Measurements from ENCODE around the gene KCNC1. TPM values are rescaled to one million over a fixed set of nuclear protein-coding genes. Genes with fewer than 3 reads are reported as not detected.
A peak's percentile ranks its signal among the peaks of the same experiment; 100 is the strongest.

Gene KCNC1
- polyA plus RNA-seq, 4 donors: 0.13 to 1.3 TPM; not detected in 2

GRCh38 chr11:17788084-17788483, 53.5 kb downstream of the KCNC1 start:
- Histone ChIP-seq H3K9me3 (ENCODE audit: control insufficient read depth in 2 of 2, insufficient read depth in 1 of 2, low read depth in 1 of 2, low read length in 1 of 2) (no peaks in the 10 kb centered on the region), H3K36me3 (ENCODE audit: control insufficient read depth in 3 of 3, insufficient read depth in 2 of 3, low read depth in 1 of 3, low read length in 3 of 3) (peaks cover 0 to 11% (median 0%) of the 10 kb centered on the region in 3 donors), H3K4me3 (ENCODE audit: low read depth in 1 of 3, low read length in 3 of 3) (no peak overlapping the region), H3K27ac (ENCODE audit: low read depth in 1 of 3, low read length in 2 of 3) (no peak overlapping the region), H3K4me1 (ENCODE audit: control insufficient read depth in 3 of 3, insufficient read depth in 2 of 3, low read depth in 1 of 3, low read length in 2 of 3) (no peaks in the 10 kb centered on the region), H3K27me3 (ENCODE audit: control insufficient read depth in 3 of 3, insufficient read depth in 3 of 3, low read length in 3 of 3) (no peaks in the 10 kb centered on the region)
- FAIRE-seq: no peak
- DNase-seq: no peak
- WGBS, 3 donors: 92 to 97% (median 96%) methylated on average over 5 of the region's 5 CpGs

- H3K4me1 ChIP-seq (ENCODE audit: control insufficient read depth in 3 of 3, insufficient read depth in 2 of 3, low read depth in 1 of 3, low read length in 2 of 3): no peaks in the 10 kb centered on the region
- H3K27ac ChIP-seq (ENCODE audit: low read depth in 1 of 3, low read length in 2 of 3): no peak overlapping the region
- 72 to 87% (median 81%) methylated on average over 1 of the region's 1 CpG for WGBS, 3 donors
Measured at GRCh38 chr11:17790453-17790852, 55.9 kb downstream of the KCNC1 start.

GRCh38 chr11:17791144-17791543, 56.6 kb downstream of the KCNC1 start:
- H3K9me3 ChIP-seq (ENCODE audit: control insufficient read depth in 2 of 2, insufficient read depth in 1 of 2, low read depth in 1 of 2, low read length in 1 of 2): no peaks in the 10 kb centered on the region
- FAIRE-seq (no peak), DNase-seq (no peak)
- no peaks in the 10 kb centered on the region for H3K4me1 ChIP-seq (ENCODE audit: control insufficient read depth in 3 of 3, insufficient read depth in 2 of 3, low read depth in 1 of 3, low read length in 2 of 3)
- no peak overlapping the region for H3K27ac ChIP-seq (ENCODE audit: low read depth in 1 of 3, low read length in 2 of 3)
- H3K36me3 ChIP-seq (ENCODE audit: control insufficient read depth in 3 of 3, insufficient read depth in 2 of 3, low read depth in 1 of 3, low read length in 3 of 3): peaks cover 0 to 6% (median 0%) of the 10 kb centered on the region in 3 donors
- H3K27me3 ChIP-seq (ENCODE audit: control insufficient read depth in 3 of 3, insufficient read depth in 3 of 3, low read length in 3 of 3): no peaks in the 10 kb centered on the region
- no peak overlapping the region for H3K4me3 ChIP-seq (ENCODE audit: low read depth in 1 of 3, low read length in 3 of 3)

More at GRCh38 chr11:17790453-17790852, 55.9 kb downstream of the KCNC1 start:
- DNase-seq: peak in 1 of 2 donors; percentile 32
- no peaks in the 10 kb centered on the region for H3K27me3 ChIP-seq (ENCODE audit: control insufficient read depth in 3 of 3, insufficient read depth in 3 of 3, low read length in 3 of 3)
- H3K36me3 ChIP-seq (ENCODE audit: control insufficient read depth in 3 of 3, insufficient read depth in 2 of 3, low read depth in 1 of 3, low read length in 3 of 3): peaks cover 0 to 8% (median 0%) of the 10 kb centered on the region in 3 donors
- H3K9me3 ChIP-seq (ENCODE audit: control insufficient read depth in 2 of 2, insufficient read depth in 1 of 2, low read depth in 1 of 2, low read length in 1 of 2): no peaks in the 10 kb centered on the region
- no peak overlapping the region for H3K4me3 ChIP-seq (ENCODE audit: low read depth in 1 of 3, low read length in 3 of 3)
- FAIRE-seq: no peak

- no peak for FAIRE-seq
- H3K4me3 ChIP-seq (ENCODE audit: low read depth in 1 of 3, low read length in 3 of 3): no peak overlapping the region
- H3K27ac ChIP-seq (ENCODE audit: low read depth in 1 of 3, low read length in 2 of 3): no peak overlapping the region
- H3K4me1 ChIP-seq (ENCODE audit: control insufficient read depth in 3 of 3, insufficient read depth in 2 of 3, low read depth in 1 of 3, low read length in 2 of 3): no peaks in the 10 kb centered on the region
- no peak for DNase-seq
- 93 to 95% (median 94%) methylated on average over 9 of the region's 9 CpGs for WGBS, 3 donors
- peaks cover 0 to 3% (median 0%) of the 10 kb centered on the region in 3 donors for H3K36me3 ChIP-seq (ENCODE audit: control insufficient read depth in 3 of 3, insufficient read depth in 2 of 3, low read depth in 1 of 3, low read length in 3 of 3)
- H3K9me3 ChIP-seq (ENCODE audit: control insufficient read depth in 2 of 2, insufficient read depth in 1 of 2, low read depth in 1 of 2, low read length in 1 of 2): peaks cover 0 to 3% of the 10 kb centered on the region in 2 donors
- no peaks in the 10 kb centered on the region for H3K27me3 ChIP-seq (ENCODE audit: control insufficient read depth in 3 of 3, insufficient read depth in 3 of 3, low read length in 3 of 3)
Measured at GRCh38 chr11:17792161-17792560, 57.6 kb downstream of the KCNC1 start.

GRCh38 chr11:17793642-17794170, 59.1 kb downstream of the KCNC1 start:
- DNase-seq (no peak), FAIRE-seq (no peak)
- Histone ChIP-seq H3K4me3 (ENCODE audit: low read depth in 1 of 3, low read length in 3 of 3) (no peak overlapping the region), H3K27ac (ENCODE audit: low read depth in 1 of 3, low read length in 2 of 3) (no peak overlapping the region), H3K9me3 (ENCODE audit: control insufficient read depth in 2 of 2, insufficient read depth in 1 of 2, low read depth in 1 of 2, low read length in 1 of 2) (peaks cover 0 to 3% of the 10 kb centered on the region in 2 donors), H3K4me1 (ENCODE audit: control insufficient read depth in 3 of 3, insufficient read depth in 2 of 3, low read depth in 1 of 3, low read length in 2 of 3) (no peaks in the 10 kb centered on the region), H3K36me3 (ENCODE audit: control insufficient read depth in 3 of 3, insufficient read depth in 2 of 3, low read depth in 1 of 3, low read length in 3 of 3) (no peaks in the 10 kb centered on the region), H3K27me3 (ENCODE audit: control insufficient read depth in 3 of 3, insufficient read depth in 3 of 3, low read length in 3 of 3) (no peaks in the 10 kb centered on the region)
- WGBS, 3 donors: 84 to 92% (median 86%) methylated on average over 7 of the region's 7 CpGs

- WGBS, 3 donors: 95 to 97% (median 97%) methylated on average over 5 of the region's 5 CpGs
- Histone ChIP-seq H3K9me3 (ENCODE audit: control insufficient read depth in 2 of 2, insufficient read depth in 1 of 2, low read depth in 1 of 2, low read length in 1 of 2) (peaks cover 0 to 3% of the 10 kb centered on the region in 2 donors), H3K36me3 (ENCODE audit: control insufficient read depth in 3 of 3, insufficient read depth in 2 of 3, low read depth in 1 of 3, low read length in 3 of 3) (peaks cover 0 to 3% (median 0%) of the 10 kb centered on the region in 3 donors), H3K4me1 (ENCODE audit: control insufficient read depth in 3 of 3, insufficient read depth in 2 of 3, low read depth in 1 of 3, low read length in 2 of 3) (no peaks in the 10 kb centered on the region), H3K27me3 (ENCODE audit: control insufficient read depth in 3 of 3, insufficient read depth in 3 of 3, low read length in 3 of 3) (no peaks in the 10 kb centered on the region), H3K27ac (ENCODE audit: low read depth in 1 of 3, low read length in 2 of 3) (no peak overlapping the region), H3K4me3 (ENCODE audit: low read depth in 1 of 3, low read length in 3 of 3) (no peak overlapping the region)
- DNase-seq (no peak), FAIRE-seq (no peak)
Measured at GRCh38 chr11:17794981-17795380, 60.4 kb downstream of the KCNC1 start.

- Histone ChIP-seq H3K4me3 (ENCODE audit: low read depth in 1 of 3, low read length in 3 of 3) (no peak overlapping the region), H3K27ac (ENCODE audit: low read depth in 1 of 3, low read length in 2 of 3) (no peak overlapping the region), H3K4me1 (ENCODE audit: control insufficient read depth in 3 of 3, insufficient read depth in 2 of 3, low read depth in 1 of 3, low read length in 2 of 3) (no peaks in the 10 kb centered on the region), H3K27me3 (ENCODE audit: control insufficient read depth in 3 of 3, insufficient read depth in 3 of 3, low read length in 3 of 3) (no peaks in the 10 kb centered on the region), H3K9me3 (ENCODE audit: control insufficient read depth in 2 of 2, insufficient read depth in 1 of 2, low read depth in 1 of 2, low read length in 1 of 2) (peaks cover 0 to 3% of the 10 kb centered on the region in 2 donors), H3K36me3 (ENCODE audit: control insufficient read depth in 3 of 3, insufficient read depth in 2 of 3, low read depth in 1 of 3, low read length in 3 of 3) (peaks cover 0 to 3% (median 0%) of the 10 kb centered on the region in 3 donors)
- DNase-seq (no peak), FAIRE-seq (no peak)
- 91 to 92% (median 92%) methylated on average over 2 of the region's 2 CpGs for WGBS, 3 donors
Measured at GRCh38 chr11:17796154-17796553, 61.6 kb downstream of the KCNC1 start.

- peaks cover 0 to 3% of the 10 kb centered on the region in 2 donors for H3K9me3 ChIP-seq (ENCODE audit: control insufficient read depth in 2 of 2, insufficient read depth in 1 of 2, low read depth in 1 of 2, low read length in 1 of 2)
- peaks cover 0 to 3% (median 0%) of the 10 kb centered on the region in 3 donors for H3K36me3 ChIP-seq (ENCODE audit: control insufficient read depth in 3 of 3, insufficient read depth in 2 of 3, low read depth in 1 of 3, low read length in 3 of 3)
- H3K4me1 ChIP-seq (ENCODE audit: control insufficient read depth in 3 of 3, insufficient read depth in 2 of 3, low read depth in 1 of 3, low read length in 2 of 3): no peaks in the 10 kb centered on the region
- 82 to 90% (median 84%) methylated on average over 6 of the region's 6 CpGs for WGBS, 3 donors
- DNase-seq (no peak), FAIRE-seq (no peak)
- H3K27ac ChIP-seq (ENCODE audit: low read depth in 1 of 3, low read length in 2 of 3): no peak overlapping the region
- no peaks in the 10 kb centered on the region for H3K27me3 ChIP-seq (ENCODE audit: control insufficient read depth in 3 of 3, insufficient read depth in 3 of 3, low read length in 3 of 3)
- no peak overlapping the region for H3K4me3 ChIP-seq (ENCODE audit: low read depth in 1 of 3, low read length in 3 of 3)
Measured at GRCh38 chr11:17798253-17798652, 63.7 kb downstream of the KCNC1 start.

GRCh38 chr11:17798716-17799115, 64.1 kb downstream of the KCNC1 start:
- Histone ChIP-seq H3K9me3 (ENCODE audit: control insufficient read depth in 2 of 2, insufficient read depth in 1 of 2, low read depth in 1 of 2, low read length in 1 of 2) (peaks cover 0 to 3% of the 10 kb centered on the region in 2 donors), H3K4me1 (ENCODE audit: control insufficient read depth in 3 of 3, insufficient read depth in 2 of 3, low read depth in 1 of 3, low read length in 2 of 3) (no peaks in the 10 kb centered on the region), H3K36me3 (ENCODE audit: control insufficient read depth in 3 of 3, insufficient read depth in 2 of 3, low read depth in 1 of 3, low read length in 3 of 3) (peaks cover 0 to 3% (median 0%) of the 10 kb centered on the region in 3 donors), H3K27me3 (ENCODE audit: control insufficient read depth in 3 of 3, insufficient read depth in 3 of 3, low read length in 3 of 3) (no peaks in the 10 kb centered on the region), H3K4me3 (ENCODE audit: low read depth in 1 of 3, low read length in 3 of 3) (no peak overlapping the region), H3K27ac (ENCODE audit: low read depth in 1 of 3, low read length in 2 of 3) (no peak overlapping the region)
- DNase-seq (no peak), FAIRE-seq (no peak)
- WGBS, 3 donors: 91 to 95% (median 92%) methylated on average over 3 of the region's 3 CpGs
